Common myeloid progenitor, CD34-positive (primary cell): ENCODE data around the gene MGMT.

Source experiments
- CTCF ChIA-PET: fragments of 350-600 bp; sonication (Branson Sonifier 250); formaldehyde crosslinking; loops from one replicate; lab custom pipeline; 2021; ENCODE audit warnings: antibody characterized with exemption; lab: Charles Lee
- POLR2A ChIA-PET: fragments of 350-600 bp; sonication (Branson Sonifier 250); formaldehyde crosslinking; loops from one replicate; lab custom pipeline; 2021; ENCODE audit warnings: antibody characterized with exemption; lab: Charles Lee
- DNase-seq, 3 donors: peaks; one replicate each; pipeline versions ENCODE4 v3.0.0 to v3.0.0-alpha.2; 2013
- H3K27ac ChIP-seq, 2 experiments: 1 replicate in 1 of 2; 2 replicates in 1 of 2; pipeline ENCODE4 v1.7.0; 2013; ENCODE audit warnings: inconsistent platforms in 2 of 2, low read length in 2 of 2, mild to moderate bottlenecking in 2 of 2, low read depth in 1 of 2, moderate library complexity in 1 of 2; ENCODE audit not compliant: severe bottlenecking in 2 of 2, insufficient read depth in 1 of 2, poor library complexity in 1 of 2
- H3K27me3 ChIP-seq, 5 experiments: replicated peaks in 2 of 5; 1 replicate in 3 of 5; 2 replicates in 2 of 5; pipeline versions ENCODE4 v1.6.1 to v1.7.0; 2013; ENCODE audit warnings: low read length in 4 of 5, mild to moderate bottlenecking in 2 of 5, moderate library complexity in 2 of 5, inconsistent platforms in 1 of 5; ENCODE audit not compliant: insufficient read depth in 5 of 5, control insufficient read depth in 4 of 5
- H3K36me3 ChIP-seq, 4 experiments: 1 replicate in 2 of 4; 2 replicates in 2 of 4; pipeline versions ENCODE4 v1.6.1 to v1.7.0; 2013; ENCODE audit warnings: low read length in 3 of 4, control low read depth in 1 of 4, mild to moderate bottlenecking in 1 of 4; ENCODE audit not compliant: control insufficient read depth in 4 of 4, insufficient read depth in 4 of 4
- H3K4me1 ChIP-seq, 4 experiments: 1 replicate in 3 of 4; 2 replicates in 1 of 4; pipeline versions ENCODE4 v1.6.1 to v1.7.1; 2013; ENCODE audit warnings: low read length in 3 of 4, mild to moderate bottlenecking in 3 of 4, control low read depth in 1 of 4, inconsistent platforms in 1 of 4, moderate library complexity in 1 of 4; ENCODE audit not compliant: control insufficient read depth in 4 of 4, insufficient read depth in 4 of 4; ENCODE audit errors: control extremely low read depth in 1 of 4
- H3K4me3 ChIP-seq, 7 experiments: 1 replicate in 4 of 7; 2 replicates in 3 of 7; pipeline versions ENCODE4 v1.5.1 to v1.7.0; 2013; ENCODE audit warnings: mild to moderate bottlenecking in 7 of 7, low read length in 6 of 7, moderate library complexity in 6 of 7, inconsistent platforms in 2 of 7, low read depth in 2 of 7, control low read depth in 1 of 7; ENCODE audit not compliant: insufficient read depth in 4 of 7, control insufficient read depth in 1 of 7; ENCODE audit errors: extremely low read depth in 1 of 7
- H3K9me3 ChIP-seq, 5 experiments: 1 replicate in 4 of 5; 2 replicates in 1 of 5; pipeline versions ENCODE4 v1.6.1 to v1.7.1; 2013; ENCODE audit warnings: low read length in 4 of 5, mild to moderate bottlenecking in 2 of 5, inconsistent platforms in 1 of 5, low read depth in 1 of 5, moderate library complexity in 1 of 5; ENCODE audit not compliant: control insufficient read depth in 4 of 5, insufficient read depth in 2 of 5; ENCODE audit errors: control extremely low read depth in 1 of 5
- WGBS: methylation state at CpG from one replicate; pipeline ENCODE4 v1.1.5; 2013; ENCODE audit not compliant: insufficient coverage; 5-methylcytosine and 5-hydroxymethylcytosine counted together

MGMT gene

GRCh38 chr10:129523723-129524316 lies 56.8 kb downstream of the MGMT start:
- no peak for DNase-seq
- H3K36me3 ChIP-seq, result peaks cover 0 to 6% (median 2%) of the 10 kb centered on the region in 4 experiments
- no peaks in the 10 kb centered on the region for H3K4me1 ChIP-seq
- peaks cover 0 to 3% (median 3%) of the 10 kb centered on the region in 5 experiments for H3K9me3 ChIP-seq
- H3K4me3 ChIP-seq, result no peak overlapping the region
- ChIA-PET CTCF (no interaction called here), POLR2A (no interaction called here)
- no peak overlapping the region for H3K27ac ChIP-seq
- WGBS, result 80% methylated on average over 7 of the region's 11 CpGs
- no peaks in the 10 kb centered on the region for H3K27me3 ChIP-seq

GRCh38 chr10:129524936-129525335 lies 57.9 kb downstream of the MGMT start:
- WGBS, result 100% methylated on average over 1 of the region's 3 CpGs
- no peak overlapping the region for H3K27ac ChIP-seq
- ChIA-PET POLR2A (no interaction called here), CTCF (no interaction called here)
- no peak for DNase-seq
- no peaks in the 10 kb centered on the region for H3K4me1 ChIP-seq
- H3K27me3 ChIP-seq, result no peaks in the 10 kb centered on the region
- H3K36me3 ChIP-seq, result peaks cover 0 to 6% (median under 1%) of the 10 kb centered on the region in 4 experiments
- H3K9me3 ChIP-seq, result peaks cover 0 to 3% (median 3%) of the 10 kb centered on the region in 5 experiments
- no peak overlapping the region for H3K4me3 ChIP-seq

DNA sequence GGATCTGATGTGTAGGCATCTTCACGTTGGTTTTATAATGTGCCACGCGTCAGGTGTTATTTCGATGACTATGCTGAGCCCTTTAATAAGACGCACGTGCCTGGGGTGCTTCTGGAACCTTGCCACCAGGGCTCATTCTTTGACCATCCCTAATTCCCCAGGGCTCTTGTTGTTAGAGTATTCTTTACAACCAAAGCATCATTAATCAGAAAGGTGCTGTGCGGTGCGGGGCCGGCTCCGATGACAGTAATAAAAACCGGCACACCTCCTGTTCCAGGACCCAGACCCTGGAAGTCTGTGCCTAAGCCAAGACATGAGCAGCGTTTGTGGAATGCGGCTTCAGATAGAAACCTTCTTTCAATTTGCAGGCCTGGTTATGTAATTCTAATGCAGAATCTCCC lies 58.4 kb downstream of the MGMT start:
- Histone ChIP-seq H3K4me1 (no peaks in the 10 kb centered on the region), H3K27me3 (no peaks in the 10 kb centered on the region), H3K27ac (no peak overlapping the region), H3K9me3 (peaks cover 0 to 3% (median 0%) of the 10 kb centered on the region in 5 experiments), H3K4me3 (no peak overlapping the region), H3K36me3 (peaks cover 0 to 6% (median under 1%) of the 10 kb centered on the region in 4 experiments)
- POLR2A ChIA-PET, result no interaction called here
- 97% methylated on average over 13 of the region's 13 CpGs for WGBS
- DNase-seq, result no peak
- CTCF ChIA-PET, result no interaction called here

DNA sequence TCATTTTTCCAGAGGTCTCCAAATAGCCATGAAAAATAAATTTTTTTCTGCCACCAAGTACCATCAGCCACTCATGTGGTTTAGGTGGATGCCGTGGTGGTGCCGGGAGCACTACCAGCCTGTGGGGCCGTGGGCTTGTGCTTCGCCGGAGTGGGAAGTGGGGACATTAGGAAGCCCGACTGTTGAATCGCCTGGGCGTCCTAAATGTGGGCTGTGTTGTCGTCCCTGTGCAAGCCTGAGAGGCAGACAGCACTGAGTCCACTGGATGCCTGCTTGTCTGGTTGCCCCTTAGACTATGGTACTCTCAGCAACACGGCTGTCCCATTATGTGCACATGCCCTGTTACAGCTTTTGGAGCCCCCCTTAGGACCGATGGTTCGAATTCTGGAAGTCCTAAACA lies 59.9 kb downstream of the MGMT start:
- H3K9me3 ChIP-seq, result peaks cover 0 to 3% (median 0%) of the 10 kb centered on the region in 5 experiments
- CTCF ChIA-PET, result no interaction called here
- peaks cover 0 to 8% (median 2%) of the 10 kb centered on the region in 4 experiments for H3K4me1 ChIP-seq
- POLR2A ChIA-PET, result no interaction called here
- 91% methylated on average over 12 of the region's 12 CpGs for WGBS
- H3K27me3 ChIP-seq, result no peaks in the 10 kb centered on the region
- H3K36me3 ChIP-seq, result peaks cover 0 to 6% (median under 1%) of the 10 kb centered on the region in 4 experiments
- H3K27ac ChIP-seq, result no peak overlapping the region
- DNase-seq, result no peak
- no peak overlapping the region for H3K4me3 ChIP-seq

GRCh38 chr10:129528376-129528978 lies 61.4 kb downstream of the MGMT start:
- peaks cover 0 to 3% (median 0%) of the 10 kb centered on the region in 5 experiments for H3K9me3 ChIP-seq
- WGBS, result 93% methylated on average over 12 of the region's 16 CpGs
- no peaks in the 10 kb centered on the region for H3K27me3 ChIP-seq
- peaks cover 0 to 6% (median under 1%) of the 10 kb centered on the region in 4 experiments for H3K36me3 ChIP-seq
- H3K27ac ChIP-seq, result no peak overlapping the region
- H3K4me1 ChIP-seq, result peaks cover 0 to 23% (median 16%) of the 10 kb centered on the region in 4 experiments
- H3K4me3 ChIP-seq, result no peak overlapping the region
- POLR2A ChIA-PET, result no interaction called here
- no peak for DNase-seq
- CTCF ChIA-PET, result no interaction called here

- POLR2A ChIA-PET, result no interaction called here
- Histone ChIP-seq H3K27me3 (no peaks in the 10 kb centered on the region), H3K4me3 (no peak overlapping the region), H3K9me3 (peaks cover 0 to 3% (median 2%) of the 10 kb centered on the region in 5 experiments), H3K36me3 (peaks cover 0 to 6% (median under 1%) of the 10 kb centered on the region in 4 experiments), H3K27ac (no peak overlapping the region), H3K4me1 (peaks cover 0 to 30% (median 18%) of the 10 kb centered on the region in 4 experiments)
- CTCF ChIA-PET, result interaction anchor here (1.4 kb wide), 1 partner anchor 97 kb away, joined by 3 read pairs; no protein-coding TSS in a partner anchor
- DNase-seq, result no peak
- 97% methylated on average over 14 of the region's 14 CpGs for WGBS
Measured at GRCh38 chr10:129530581-129530980, 63.5 kb downstream of the MGMT start.
